Islet precursor cell (in vitro differentiated cells): ENCODE data around the gene DOCK8.
"Not testable (repeated sequence)": the region's sequence is repeated elsewhere in the genome, so short reads cannot be mapped to it uniquely, and the experiment has no call there.

ENCODE experiments used
- DNase-seq: peaks from one replicate; pipeline ENCODE4 v3.0.0-alpha.2; 2018

The DOCK8 gene

GRCh38 chr9:227860-228259 lies 13.2 kb downstream of the DOCK8 start:
- no peak for DNase-seq

- DNase-seq = no peak
Measured at GRCh38 chr9:228929-229695, 14.4 kb downstream of the DOCK8 start.

- DNase-seq = not testable (repeated sequence)
Measured at GRCh38 chr9:231625-232024, 17.0 kb downstream of the DOCK8 start.

GRCh38 chr9:233708-234107 lies 19.0 kb downstream of the DOCK8 start:
- DNase-seq = not testable (repeated sequence)

GRCh38 chr9:237141-237857 lies 22.6 kb downstream of the DOCK8 start:
- no peak for DNase-seq

GRCh38 chr9:237858-238345 lies 23.2 kb downstream of the DOCK8 start:
- DNase-seq = no peak

GRCh38 chr9:242461-243080 lies 27.9 kb downstream of the DOCK8 start:
- no peak for DNase-seq

GRCh38 chr9:248278-248961 lies 33.8 kb downstream of the DOCK8 start:
- DNase-seq = no peak

GRCh38 chr9:249025-249424 lies 34.4 kb downstream of the DOCK8 start:
- DNase-seq = no peak

GRCh38 chr9:250039-250438 lies 35.4 kb downstream of the DOCK8 start:
- DNase-seq = no peak

- DNase-seq = no peak
Measured at GRCh38 chr9:250625-251024, 36.0 kb downstream of the DOCK8 start.

GRCh38 chr9:251398-251797 lies 36.7 kb downstream of the DOCK8 start:
- no peak for DNase-seq

GRCh38 chr9:253539-253938 lies 38.9 kb downstream of the DOCK8 start:
- DNase-seq = no peak

GRCh38 chr9:254516-254915 lies 39.9 kb downstream of the DOCK8 start:
- DNase-seq = no peak

GRCh38 chr9:257957-258356 lies 43.3 kb downstream of the DOCK8 start:
- no peak for DNase-seq

GRCh38 chr9:259405-260404 lies 45.0 kb downstream of the DOCK8 start:
- DNase-seq = no peak

- DNase-seq = no peak
Measured at GRCh38 chr9:264231-264630, 49.6 kb downstream of the DOCK8 start.

GRCh38 chr9:265209-265870 lies 50.7 kb downstream of the DOCK8 start:
- no peak for DNase-seq

GRCh38 chr9:266228-266627 lies 51.6 kb downstream of the DOCK8 start:
- no peak for DNase-seq

GRCh38 chr9:268616-269015 lies 54.0 kb downstream of the DOCK8 start:
- DNase-seq = no peak

- DNase-seq = no peak
Measured at GRCh38 chr9:269081-269711, 54.5 kb downstream of the DOCK8 start.
